Fibroblast of upper back skin (primary cell): Measurements from ENCODE around the gene SMG9.
"Not testable (repeated sequence)": the region's sequence is repeated elsewhere in the genome, so short reads cannot be mapped to it uniquely, and the experiment has no call there.

ENCODE experiments used
- DNase-seq: peaks from one replicate; pipeline ENCODE4 v3.0.0-alpha.2; 2013

Gene SMG9

GRCh38 chr19:43687660-43687997, 67.1 kb downstream of the SMG9 start:
- no peak for DNase-seq

DNA sequence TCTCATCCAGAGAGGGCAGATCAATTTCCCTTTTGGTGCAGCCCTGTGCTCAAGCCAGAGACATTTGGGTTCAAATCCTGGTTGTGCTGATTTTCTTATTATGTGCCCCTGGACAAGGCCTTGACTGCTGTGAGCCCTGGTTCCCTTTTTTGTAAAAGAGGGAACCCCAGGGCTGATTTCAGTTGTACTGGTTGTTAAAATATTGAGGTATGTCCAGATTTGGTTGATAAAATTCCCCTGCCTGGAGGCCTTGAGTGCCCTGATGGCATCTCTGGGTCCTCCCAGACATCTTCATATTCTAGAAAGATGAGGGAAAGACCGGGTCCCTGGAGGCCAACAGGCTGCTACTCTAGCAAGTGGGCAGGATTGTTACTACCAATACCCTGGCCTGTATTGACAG, 70.4 kb downstream of the SMG9 start:
- no peak for DNase-seq

- no peak for DNase-seq
Observed at GRCh38 chr19:43683905-43684304, 70.9 kb downstream of the SMG9 start.

DNA sequence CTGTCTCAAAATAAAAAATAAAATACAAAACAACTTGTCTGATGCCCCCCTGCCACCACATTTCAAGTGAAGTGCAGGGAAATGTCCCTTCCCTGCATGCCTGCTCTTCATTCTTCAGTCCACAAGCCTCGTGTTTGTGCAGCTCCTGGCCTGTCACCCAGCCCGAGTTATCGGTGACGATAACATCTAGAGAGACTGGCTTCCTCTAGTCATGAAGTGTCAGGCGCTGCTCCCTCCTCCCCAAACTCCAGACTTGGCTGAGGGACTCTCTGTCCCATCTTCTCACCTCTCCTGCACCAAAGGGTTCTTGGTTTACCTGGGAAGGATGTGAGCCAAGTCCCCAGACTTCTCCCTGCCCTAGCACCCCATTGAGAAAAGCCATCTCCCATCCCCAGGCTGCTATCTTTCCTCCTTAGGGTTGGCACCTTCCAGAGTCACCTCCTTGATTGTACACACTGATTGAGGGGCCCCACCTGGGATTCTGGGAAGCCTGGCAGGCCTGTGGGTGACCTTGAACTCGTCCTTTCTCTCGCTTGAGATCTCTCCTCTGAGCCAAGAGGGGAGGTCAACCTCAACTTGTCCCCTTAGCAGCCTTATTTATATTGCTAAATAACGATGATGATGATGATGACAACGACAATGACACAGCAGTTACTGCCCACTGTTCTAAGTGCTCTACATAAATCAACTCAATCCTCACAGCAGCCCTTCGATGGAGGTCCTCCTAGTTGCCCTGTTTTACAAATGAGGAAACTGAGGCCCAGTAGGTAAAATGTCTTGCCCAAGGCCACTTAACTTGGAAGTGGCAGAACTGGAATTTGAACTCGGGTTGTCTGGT, 71.7 kb downstream of the SMG9 start:
- DNase-seq: no peak

DNA sequence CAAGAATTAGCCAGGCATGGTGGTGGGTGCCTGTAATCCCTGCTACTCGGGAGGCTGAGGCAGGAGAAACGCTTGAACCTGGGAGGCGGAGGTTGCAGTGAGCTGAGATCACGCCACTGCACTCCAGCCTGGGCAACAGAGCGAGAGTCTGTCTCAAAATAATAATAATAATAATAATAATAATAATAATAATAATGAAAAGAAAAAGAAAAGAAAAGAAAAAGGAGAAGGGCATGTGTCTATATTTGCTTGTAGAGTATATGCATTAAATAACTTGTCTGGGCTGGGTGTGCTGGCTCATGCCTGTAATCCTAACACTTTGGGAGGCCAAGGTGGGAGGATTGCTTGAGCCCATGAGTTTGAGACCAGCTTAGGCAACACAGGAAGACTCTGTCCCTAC, 72.5 kb downstream of the SMG9 start:
- not testable (repeated sequence) for DNase-seq

- no peak for DNase-seq
Observed at GRCh38 chr19:43681821-43682220, 72.9 kb downstream of the SMG9 start.

DNA sequence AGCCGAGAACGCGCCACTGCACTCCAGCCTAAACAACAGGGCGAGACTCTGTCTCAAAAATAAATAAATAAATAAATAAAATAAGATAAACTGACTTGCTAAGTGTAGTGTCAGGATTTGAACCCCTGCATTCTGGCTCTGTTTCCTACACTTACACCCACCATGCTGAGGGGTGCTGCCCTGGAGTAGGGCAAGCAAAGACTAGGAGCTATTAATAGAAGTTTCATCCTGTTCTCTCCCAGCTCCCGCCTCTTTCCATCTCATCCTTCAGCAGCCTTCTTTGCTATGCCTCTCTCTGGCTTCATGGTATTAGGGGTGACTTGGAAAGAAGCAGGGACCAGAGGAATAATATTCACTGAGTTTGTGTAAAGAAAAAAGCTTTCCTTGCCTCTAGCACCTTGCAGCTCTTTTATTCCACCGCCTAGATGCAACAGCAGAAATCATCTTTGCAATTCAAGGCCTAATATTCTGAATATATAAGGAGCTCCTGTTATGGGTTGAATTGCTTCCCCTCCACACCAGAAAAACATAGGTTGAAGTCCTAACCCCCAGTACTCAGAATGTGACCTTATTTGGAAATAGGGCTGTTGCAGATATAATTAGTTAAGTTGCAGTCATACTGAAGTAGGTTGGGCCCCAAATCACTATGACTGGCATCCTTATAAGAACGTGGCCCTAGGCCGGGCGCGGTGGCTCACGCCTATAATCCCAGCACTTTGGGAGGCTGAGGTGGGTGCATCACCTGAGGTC, 76.1 kb downstream of the SMG9 start:
- DNase-seq: peak; percentile 7
